A549 (cell line): ENCODE results near the gene WDR62. TPM values are rescaled to one million over a fixed set of nuclear protein-coding genes. Genes with fewer than 3 reads are reported as not detected.

Experiments
- ATAC-seq, 2 experiments: fragments of 200-7000 bp in 1 of 2; fragments of >200 bp in 1 of 2; cut with Nextera tagmentation in 1 of 2; cut with Tn5 transposase in 1 of 2; 3 replicates each; pipeline versions ENCODE4 v1.8.0 to v1.9.1; 2018 to 2020; ENCODE audit warnings: mild to moderate bottlenecking in 1 of 2, moderate library complexity in 1 of 2
- CTCF ChIA-PET: fragments of 300-600 bp; sonication (Branson Sonifier 250); formaldehyde crosslinking; extraction: SDS; loops from one replicate; lab custom pipeline; 2021; ENCODE audit warnings: antibody characterized with exemption, inconsistent platforms; lab: Yijun Ruan, JAX
- POLR2A ChIA-PET: fragments of 350-600 bp; formaldehyde crosslinking; extraction: SDS; loops from one replicate; lab custom pipeline; 2021; ENCODE audit warnings: antibody characterized with exemption, inconsistent platforms; lab: Yijun Ruan, JAX
- DNase-seq, 2 experiments: peaks; one replicate each; pipeline versions ENCODE4 v3.0.0 to v3.0.0-alpha.2; 2011 to 2016; ENCODE audit warnings: low read depth in 1 of 2, low spot score in 1 of 2
- FAIRE-seq: peaks from 2 replicates; lab custom pipeline; 2011; peaks lifted over from hg19 to GRCh38; lab: Jason Lieb, UNC
- H3K27ac ChIP-seq, 2 experiments: fragments of >200 bp; sonication (Bioruptor Twin); formaldehyde crosslinking; 3 replicates each; pipeline ENCODE4 v1.5.1; 2016 to 2017
- H3K4me1 ChIP-seq: fragments of >200 bp; sonication (Bioruptor Twin); formaldehyde crosslinking; 3 replicates; pipeline ENCODE4 v1.6.1; 2016
- H3K4me2 ChIP-seq: fragments of >200 bp; sonication (Bioruptor Twin); formaldehyde crosslinking; 3 replicates; pipeline ENCODE4 v1.6.1; 2016
- H3K4me3 ChIP-seq: fragments of >200 bp; sonication (Bioruptor Twin); formaldehyde crosslinking; 3 replicates; pipeline ENCODE4 v1.5.1; 2016
- H3K9me3 ChIP-seq: fragments of >200 bp; sonication (Bioruptor Twin); formaldehyde crosslinking; 3 replicates; pipeline ENCODE4 v1.6.1; 2016
- CBX2 ChIP-seq: fragments of 200-600 bp; sonication (generic); IDR thresholded peaks from 2 replicates; pipeline ENCODE4 v1.6.1; 2016; ENCODE audit warnings: low read depth, mild to moderate bottlenecking, borderline replicate concordance
- CHD2 ChIP-seq: fragments of 150-350 bp; IDR thresholded peaks from 2 replicates; pipeline ENCODE4 v1.6.1; 2014; ENCODE audit warnings: low read length; ENCODE audit not compliant: partially characterized antibody
- CTCF ChIP-seq: fragments of >200 bp; sonication (Bioruptor Twin); formaldehyde crosslinking; IDR thresholded peaks from 3 replicates; pipeline ENCODE4 v1.5.1; 2016
- EHF ChIP-seq: fragments of 250-450 bp; sonication (Bioruptor Pico); IDR thresholded peaks from 2 replicates; pipeline ENCODE4 v1.5.0; 2020; ENCODE audit warnings: mild to moderate bottlenecking
- ELK1 ChIP-seq: fragments of 150-350 bp; IDR thresholded peaks from 2 replicates; pipeline ENCODE4 v1.6.1; 2014; ENCODE audit warnings: low read depth, mild to moderate bottlenecking, low read length
- EP300 ChIP-seq, 2 experiments: fragments of >200 bp; sonication (Bioruptor Twin); formaldehyde crosslinking; IDR thresholded peaks; 2 replicates in 1 of 2; 3 replicates in 1 of 2; pipeline ENCODE4 v1.6.1; 2016 to 2017
- FOSB ChIP-seq: fragments of 250-450 bp; sonication (Bioruptor Pico); IDR thresholded peaks from 2 replicates; pipeline ENCODE4 v1.5.0; 2020; ENCODE audit warnings: mild to moderate bottlenecking, moderate library complexity
- HDAC2 ChIP-seq: fragments of 200-600 bp; sonication (generic); IDR thresholded peaks from 2 replicates; pipeline ENCODE4 v1.6.1; 2016
- HOXA7 ChIP-seq: fragments of 250-450 bp; sonication (Bioruptor Pico); IDR thresholded peaks from 2 replicates; pipeline ENCODE4 v1.5.0; 2020; ENCODE audit warnings: mild to moderate bottlenecking, moderate library complexity
- HOXB5 ChIP-seq: fragments of 250-450 bp; sonication (Bioruptor Pico); IDR thresholded peaks from 2 replicates; pipeline ENCODE4 v1.5.0; 2020; ENCODE audit warnings: mild to moderate bottlenecking, moderate library complexity
- JUN ChIP-seq, 2 experiments: fragments of >200 bp; sonication (Bioruptor Twin); formaldehyde crosslinking; IDR thresholded peaks; 2 replicates in 1 of 2; 3 replicates in 1 of 2; pipeline ENCODE4 v1.6.1; 2016 to 2017
- KDM1A ChIP-seq: fragments of 200-600 bp; sonication (generic); IDR thresholded peaks from 2 replicates; pipeline ENCODE4 v1.6.1; 2016; ENCODE audit warnings: low read depth, mild to moderate bottlenecking
- NPAS2 ChIP-seq: fragments of 250-450 bp; sonication (Bioruptor Pico); IDR thresholded peaks from 2 replicates; pipeline ENCODE4 v1.8.0; 2022; ENCODE audit warnings: mild to moderate bottlenecking, moderate library complexity, borderline replicate concordance
- PBX3 ChIP-seq: IDR thresholded peaks from 2 replicates; pipeline ENCODE4 v1.6.1; 2012
- RARB ChIP-seq: fragments of 250-450 bp; sonication (Bioruptor Pico); IDR thresholded peaks from 2 replicates; pipeline ENCODE4 v1.8.0; 2021; ENCODE audit warnings: mild to moderate bottlenecking, moderate library complexity
- TFCP2L1 ChIP-seq: fragments of 250-450 bp; sonication (Bioruptor Pico); IDR thresholded peaks from 2 replicates; pipeline ENCODE4 v1.5.0; 2021; ENCODE audit warnings: mild to moderate bottlenecking
- ZC3H11A ChIP-seq: fragments of 450-650 bp; IDR thresholded peaks from 2 replicates; pipeline ENCODE4 v1.6.1; 2014; ENCODE audit warnings: antibody characterized with exemption, mild to moderate bottlenecking
- ZSCAN20 ChIP-seq: fragments of 250-450 bp; sonication (Bioruptor Pico); IDR thresholded peaks from 2 replicates; pipeline ENCODE4 v1.8.0; 2022; ENCODE audit warnings: mild to moderate bottlenecking, moderate library complexity
- WGBS: methylation state at CpG from one replicate; pipeline ENCODE4 v1.1.6; 2017; ENCODE audit errors: missing lambda C conversion rate; 5-methylcytosine and 5-hydroxymethylcytosine counted together
- polyA plus RNA-seq, 4 experiments: library from polyadenylated mRNA; depleted of rRNA in 3 of 4; stranded (reverse); fragments of >200 nt; fragmentation: RNase III in 1 of 4; extraction: RNeasy Plus Mini Kit Qiagen cat#74134 plus additional on column Dnase treatment in 1 of 4; gene quantifications; 2 replicates in 3 of 4; 3 replicates in 1 of 4; pipeline ENCODE4 v1.2.3, GENCODE V29; 2011 to 2017

The WDR62 gene
- polyA plus RNA-seq, 2 of the 4 experiments (the other 2 are of a cell fraction), result 15.5 to 32.9 TPM

- no peak for TF ChIP-seq PBX3
- no peak for TF ChIP-seq CHD2
- no peak for TF ChIP-seq ZC3H11A
- no peak for TF ChIP-seq ZSCAN20 (CRISPR knock-in tag)
Observed at GRCh38 chr19:36090910-36091695, 36.4 kb downstream of the WDR62 start (continued).

GRCh38 chr19:36092566-36092965 lies 37.9 kb downstream of the WDR62 start:
- no peak overlapping the region for H3K27ac ChIP-seq
- H3K4me2 ChIP-seq, result no peak overlapping the region
- DNase-seq (no peak), ATAC-seq (peak; percentile 16 to 20; a peak in 2 of 6 replicates), FAIRE-seq (no peak)
- H3K9me3 ChIP-seq, result no peaks in the 10 kb centered on the region
- ChIA-PET CTCF (interaction anchor here (0.6 to 3.8 kb wide), 6 partner anchors 9 to 35 kb away, joined by 3 to 19 read pairs (median 6); no protein-coding TSS in a partner anchor), POLR2A (interaction anchor here (1.1 kb wide), 1 partner anchor 22 kb away, joined by 3 read pairs; the partner anchor contains the start of genes POLR2I and TBCB)
- WGBS, result 93% methylated on average over 7 of the region's 7 CpGs
- no peak overlapping the region for H3K4me3 ChIP-seq
- TF ChIP-seq TFCP2L1 (CRISPR knock-in tag) (no peak), NPAS2 (no peak)
- H3K4me1 ChIP-seq, result no peaks in the 10 kb centered on the region

- CTCF ChIA-PET, result interaction anchor here (0.6 to 3.8 kb wide), 7 partner anchors 9 to 35 kb away, joined by 3 to 19 read pairs (median 4); no protein-coding TSS in a partner anchor
- ATAC-seq (no peak), FAIRE-seq (no peak), DNase-seq (no peak)
- Histone ChIP-seq H3K4me1 (no peaks in the 10 kb centered on the region), H3K9me3 (no peaks in the 10 kb centered on the region), H3K4me2 (no peak overlapping the region), H3K27ac (no peak overlapping the region), H3K4me3 (no peak overlapping the region)
- POLR2A ChIA-PET, result no interaction called here
- TF ChIP-seq HDAC2, result no peak
- no peak for TF ChIP-seq ELK1
- TF ChIP-seq CTCF, result no peak
- TF ChIP-seq HOXA7 (CRISPR knock-in tag), result no peak
- no peak for TF ChIP-seq RARB (CRISPR knock-in tag)
- no peak for TF ChIP-seq CHD2
- TF ChIP-seq ZC3H11A, result no peak
- TF ChIP-seq KDM1A, result no peak
- no peak for TF ChIP-seq HOXB5 (CRISPR knock-in tag)
- no peak for TF ChIP-seq JUN (IDR thresholded peaks at IDR 0.05)
- 95% methylated on average over 5 of the region's 5 CpGs for WGBS
Observed at GRCh38 chr19:36093146-36093662, 38.5 kb downstream of the WDR62 start.

- no peaks in the 10 kb centered on the region for H3K4me1 ChIP-seq
- no peak overlapping the region for H3K4me2 ChIP-seq
- no peak overlapping the region for H3K4me3 ChIP-seq
- WGBS, result 78% methylated on average over 6 of the region's 6 CpGs
- no peak overlapping the region for H3K27ac ChIP-seq
- FAIRE-seq, result peak; percentile 43
- ATAC-seq, result no peak
- H3K9me3 ChIP-seq, result no peaks in the 10 kb centered on the region
- ChIA-PET CTCF (interaction anchor here (1.0 to 3.8 kb wide), 5 partner anchors 8 to 34 kb away, joined by 3 to 19 read pairs (median 4); no protein-coding TSS in a partner anchor), POLR2A (interaction anchor here (1.2 kb wide), 1 partner anchor 40 kb away, joined by 4 read pairs; the partner anchor contains the start of gene THAP8)
- no peak for DNase-seq
- TF ChIP-seq HDAC2, result no peak
- no peak for TF ChIP-seq EP300 (IDR thresholded peaks at IDR 0.05)
- no peak for TF ChIP-seq CBX2
- no peak for TF ChIP-seq HOXB5 (CRISPR knock-in tag)
- no peak for TF ChIP-seq EHF (CRISPR knock-in tag)
- TF ChIP-seq FOSB, result no peak
Observed at GRCh38 chr19:36093687-36094086, 39.0 kb downstream of the WDR62 start.
